ENCODE measurements around the gene R3HDM1.

R3HDM1 gene

DNA sequence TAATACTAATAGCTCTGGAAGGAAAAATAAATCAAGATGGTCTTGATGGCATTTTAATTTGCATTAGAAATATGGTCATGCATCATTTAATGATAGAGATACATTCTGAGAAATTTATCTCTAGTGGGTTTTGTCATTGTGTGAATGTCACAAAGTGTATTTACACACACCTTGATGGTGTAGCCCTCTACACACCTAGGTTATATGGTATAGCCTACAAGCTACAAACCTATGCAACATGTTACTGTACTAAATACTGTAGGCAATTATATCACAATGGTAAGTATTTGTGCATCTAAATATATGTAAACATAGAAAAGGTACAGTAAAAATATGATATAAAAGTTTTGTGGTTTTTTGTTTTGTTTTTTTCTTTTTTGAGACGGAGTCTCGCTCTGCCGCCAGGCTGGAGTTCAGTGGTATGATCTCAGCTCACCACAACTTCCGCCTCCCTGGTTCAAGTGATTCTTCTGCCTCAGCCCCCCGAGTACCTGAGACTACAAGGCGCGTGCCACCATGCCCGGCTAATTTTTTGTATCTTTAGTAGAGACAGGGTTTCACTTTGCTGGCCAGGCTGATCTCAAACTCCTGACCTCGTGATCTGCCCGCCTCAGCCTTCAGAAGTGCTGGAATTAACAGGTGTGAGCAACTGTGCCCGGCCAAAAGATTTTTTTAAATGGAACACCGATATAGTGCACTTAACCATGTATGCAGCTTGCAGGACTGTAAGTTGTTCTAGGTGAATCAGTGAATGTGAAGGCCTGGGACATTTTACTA, 126.7 kb downstream of the R3HDM1 start:
- H3F3A ChIP-seq (ENCODE audit: control insufficient read depth, insufficient read depth), result no peaks in the 10 kb centered on the region; the same call in 1 of the 2 replicates
- H3K79me2 ChIP-seq (ENCODE audit: control insufficient read depth, low read length), result no peaks in the 10 kb centered on the region
- TF ChIP-seq, protein P1, sequence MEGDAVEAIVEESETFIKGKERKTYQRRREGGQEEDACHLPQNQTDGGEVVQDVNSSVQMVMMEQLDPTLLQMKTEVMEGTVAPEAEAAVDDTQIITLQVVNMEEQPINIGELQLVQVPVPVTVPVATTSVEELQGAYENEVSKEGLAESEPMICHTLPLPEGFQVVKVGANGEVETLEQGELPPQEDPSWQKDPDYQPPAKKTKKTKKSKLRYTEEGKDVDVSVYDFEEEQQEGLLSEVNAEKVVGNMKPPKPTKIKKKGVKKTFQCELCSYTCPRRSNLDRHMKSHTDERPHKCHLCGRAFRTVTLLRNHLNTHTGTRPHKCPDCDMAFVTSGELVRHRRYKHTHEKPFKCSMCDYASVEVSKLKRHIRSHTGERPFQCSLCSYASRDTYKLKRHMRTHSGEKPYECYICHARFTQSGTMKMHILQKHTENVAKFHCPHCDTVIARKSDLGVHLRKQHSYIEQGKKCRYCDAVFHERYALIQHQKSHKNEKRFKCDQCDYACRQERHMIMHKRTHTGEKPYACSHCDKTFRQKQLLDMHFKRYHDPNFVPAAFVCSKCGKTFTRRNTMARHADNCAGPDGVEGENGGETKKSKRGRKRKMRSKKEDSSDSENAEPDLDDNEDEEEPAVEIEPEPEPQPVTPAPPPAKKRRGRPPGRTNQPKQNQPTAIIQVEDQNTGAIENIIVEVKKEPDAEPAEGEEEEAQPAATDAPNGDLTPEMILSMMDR (IDR thresholded peaks at IDR 0.05; ENCODE audit: low read depth, low read length, poor library complexity, severe bottlenecking), result no peak
- TF ChIP-seq EZH2phosphoT487 (IDR thresholded peaks at IDR 0.05; ENCODE audit: borderline replicate concordance, low read length), result no peak
- H3K27ac ChIP-seq (ENCODE audit: low read depth, low read length), result no peak overlapping the region
- peaks cover 57% of the 10 kb centered on the region for H3K36me3 ChIP-seq (ENCODE audit: control insufficient read depth, low read length)
- no peaks in the 10 kb centered on the region for H3K27me3 ChIP-seq (ENCODE audit: control insufficient read depth, low read length)
- H3K4me2 ChIP-seq (ENCODE audit: low read length), result no peak overlapping the region
- no peaks in the 10 kb centered on the region for H3K4me1 ChIP-seq (ENCODE audit: control insufficient read depth, low read length)
- no peaks in the 10 kb centered on the region for H4K20me1 ChIP-seq (ENCODE audit: control insufficient read depth, insufficient read depth, low read depth, low read length)
- no peak overlapping the region for H3K4me3 ChIP-seq (ENCODE audit: low read length)
- H3K9me3 ChIP-seq (ENCODE audit: control insufficient read depth, insufficient read depth, low read length), result no peaks in the 10 kb centered on the region
- no peaks in the 10 kb centered on the region for H3K9me2 ChIP-seq (replicated peaks; ENCODE audit: control insufficient read depth, low read length)

DNA sequence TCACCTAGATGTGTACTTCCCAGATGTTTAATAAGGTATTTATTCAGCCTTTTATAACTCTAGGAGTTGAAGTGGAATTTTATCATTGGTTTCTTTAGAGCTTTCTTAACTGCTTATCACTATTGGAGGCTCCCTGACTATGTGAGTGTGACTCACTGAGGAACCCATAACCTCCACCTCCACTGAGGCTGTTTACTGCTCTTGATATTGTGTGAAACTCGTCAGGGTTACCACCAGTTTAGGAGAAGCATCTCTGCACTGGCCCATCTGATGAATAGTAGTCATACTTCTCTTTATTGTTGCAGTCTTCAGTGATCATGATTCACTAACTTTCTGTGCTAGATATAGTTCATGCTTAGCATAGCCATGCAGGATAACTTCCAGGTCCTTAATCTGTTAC, 130.8 kb downstream of the R3HDM1 start:
- Histone ChIP-seq H3K36me3 (ENCODE audit: control insufficient read depth, low read length) (peaks cover 64% of the 10 kb centered on the region), H3K4me1 (ENCODE audit: control insufficient read depth, low read length) (no peaks in the 10 kb centered on the region), H3K27ac (ENCODE audit: low read depth, low read length) (no peak overlapping the region), H3K9me2 (replicated peaks; ENCODE audit: control insufficient read depth, low read length) (no peaks in the 10 kb centered on the region), H3K27me3 (ENCODE audit: control insufficient read depth, low read length) (no peaks in the 10 kb centered on the region), H3K4me3 (ENCODE audit: low read length) (no peak overlapping the region), H3K79me2 (ENCODE audit: control insufficient read depth, low read length) (no peaks in the 10 kb centered on the region), H4K20me1 (ENCODE audit: control insufficient read depth, insufficient read depth, low read depth, low read length) (no peaks in the 10 kb centered on the region), H3K9me3 (ENCODE audit: control insufficient read depth, insufficient read depth, low read length) (no peaks in the 10 kb centered on the region), H3F3A (ENCODE audit: control insufficient read depth, insufficient read depth) (no peaks in the 10 kb centered on the region; the same call in 1 of the 2 replicates), H3K4me2 (ENCODE audit: low read length) (no peak overlapping the region)
- TF ChIP-seq EZH2phosphoT487 (IDR thresholded peaks at IDR 0.05; ENCODE audit: borderline replicate concordance, low read length), result no peak
- TF ChIP-seq, protein P1 (IDR thresholded peaks at IDR 0.05; ENCODE audit: low read depth, low read length, poor library complexity, severe bottlenecking), result no peak

DNA sequence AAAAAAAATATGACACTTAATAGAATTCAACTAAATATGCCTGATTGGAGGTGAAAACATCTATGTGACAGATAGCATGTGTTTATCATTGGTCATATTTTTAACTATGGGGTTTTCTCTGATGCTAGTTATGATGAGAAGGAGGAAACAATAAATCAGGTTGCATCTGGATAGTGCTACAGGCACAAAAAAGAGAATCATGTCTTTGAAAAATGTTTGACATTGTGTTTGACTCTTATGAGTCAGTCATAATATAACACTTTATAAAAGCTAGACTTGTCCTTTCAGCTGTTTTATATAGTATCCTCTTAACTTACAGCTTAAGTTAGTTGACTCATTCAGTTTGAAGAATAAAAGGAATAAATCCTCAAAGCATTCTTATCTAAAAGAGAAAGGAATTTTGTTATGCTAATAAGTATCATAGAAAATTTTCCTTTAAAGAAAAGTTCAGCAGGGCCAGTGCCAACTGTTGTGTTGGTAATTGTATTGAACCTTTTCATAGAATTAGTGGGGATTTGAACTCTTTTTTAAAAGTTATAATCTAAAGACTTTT, 131.9 kb downstream of the R3HDM1 start:
- Histone ChIP-seq H3K27ac (ENCODE audit: low read depth, low read length) (no peak overlapping the region), H3F3A (ENCODE audit: control insufficient read depth, insufficient read depth) (no peaks in the 10 kb centered on the region; the same call in 1 of the 2 replicates), H3K4me3 (ENCODE audit: low read length) (no peak overlapping the region), H3K36me3 (ENCODE audit: control insufficient read depth, low read length) (peaks cover 53% of the 10 kb centered on the region), H3K27me3 (ENCODE audit: control insufficient read depth, low read length) (no peaks in the 10 kb centered on the region), H3K9me2 (replicated peaks; ENCODE audit: control insufficient read depth, low read length) (no peaks in the 10 kb centered on the region), H3K4me1 (ENCODE audit: control insufficient read depth, low read length) (no peaks in the 10 kb centered on the region), H3K79me2 (ENCODE audit: control insufficient read depth, low read length) (no peaks in the 10 kb centered on the region), H4K20me1 (ENCODE audit: control insufficient read depth, insufficient read depth, low read depth, low read length) (no peaks in the 10 kb centered on the region), H3K4me2 (ENCODE audit: low read length) (no peak overlapping the region), H3K9me3 (ENCODE audit: control insufficient read depth, insufficient read depth, low read length) (no peaks in the 10 kb centered on the region)
- no peak for TF ChIP-seq EZH2phosphoT487 (IDR thresholded peaks at IDR 0.05; ENCODE audit: borderline replicate concordance, low read length)
- TF ChIP-seq, protein P1 (IDR thresholded peaks at IDR 0.05; ENCODE audit: low read depth, low read length, poor library complexity, severe bottlenecking), result no peak
